Measurements from ENCODE around the gene PCGF2.

The PCGF2 gene

DNA sequence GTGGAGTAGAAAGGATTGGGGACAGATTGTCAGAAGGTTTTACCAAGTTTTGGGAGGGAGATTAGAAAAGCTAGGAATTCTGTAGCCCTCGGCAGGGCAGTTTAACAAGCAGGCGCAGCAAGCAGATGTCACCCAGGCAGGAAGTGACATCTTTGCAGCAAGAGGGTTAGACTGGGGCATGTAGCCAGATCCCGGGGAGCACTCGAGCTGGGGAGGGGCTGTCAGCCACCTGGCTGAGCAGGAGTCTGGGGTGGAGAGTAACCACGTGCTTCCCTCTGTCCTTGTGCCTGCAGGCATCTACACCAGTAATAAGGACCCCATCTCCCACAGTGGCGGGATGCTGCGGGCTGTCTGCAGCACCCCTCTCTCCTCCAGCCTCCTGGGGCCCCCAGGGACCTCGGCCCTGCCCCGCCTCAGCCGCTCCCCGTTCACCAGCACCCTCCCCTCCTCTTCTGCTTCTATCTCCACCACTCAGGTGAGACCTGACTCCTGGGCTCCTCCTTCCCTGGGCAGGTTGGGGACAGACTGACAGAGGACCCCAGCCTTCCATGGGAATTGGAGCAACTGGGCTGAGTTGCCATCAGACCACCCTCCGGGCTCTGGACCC, 30.9 kb downstream of the PCGF2 start:
- no peak for DNase-seq (ENCODE audit: low read depth)

DNA sequence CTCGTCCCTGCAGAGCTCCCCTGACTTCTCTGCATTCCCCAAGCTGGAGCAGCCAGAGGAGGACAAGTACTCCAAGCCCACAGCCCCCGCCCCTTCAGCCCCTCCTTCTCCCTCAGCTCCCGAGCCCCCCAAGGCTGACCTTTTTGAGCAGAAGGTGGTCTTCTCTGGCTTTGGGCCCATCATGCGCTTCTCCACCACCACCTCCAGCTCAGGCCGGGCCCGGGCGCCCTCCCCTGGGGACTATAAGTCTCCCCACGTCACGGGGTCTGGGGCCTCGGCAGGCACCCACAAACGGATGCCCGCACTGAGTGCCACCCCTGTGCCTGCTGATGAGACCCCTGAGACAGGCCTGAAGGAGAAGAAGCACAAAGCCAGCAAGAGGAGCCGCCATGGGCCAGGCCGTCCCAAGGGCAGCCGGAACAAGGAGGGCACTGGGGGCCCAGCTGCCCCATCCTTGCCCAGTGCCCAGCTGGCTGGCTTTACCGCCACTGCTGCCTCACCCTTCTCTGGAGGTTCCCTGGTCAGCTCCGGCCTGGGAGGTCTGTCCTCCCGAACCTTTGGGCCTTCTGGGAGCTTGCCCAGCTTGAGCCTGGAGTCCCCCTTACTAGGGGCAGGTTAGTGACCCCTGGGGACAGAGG, 31.6 kb downstream of the PCGF2 start:
- DNase-seq (ENCODE audit: low read depth): no peak

DNA sequence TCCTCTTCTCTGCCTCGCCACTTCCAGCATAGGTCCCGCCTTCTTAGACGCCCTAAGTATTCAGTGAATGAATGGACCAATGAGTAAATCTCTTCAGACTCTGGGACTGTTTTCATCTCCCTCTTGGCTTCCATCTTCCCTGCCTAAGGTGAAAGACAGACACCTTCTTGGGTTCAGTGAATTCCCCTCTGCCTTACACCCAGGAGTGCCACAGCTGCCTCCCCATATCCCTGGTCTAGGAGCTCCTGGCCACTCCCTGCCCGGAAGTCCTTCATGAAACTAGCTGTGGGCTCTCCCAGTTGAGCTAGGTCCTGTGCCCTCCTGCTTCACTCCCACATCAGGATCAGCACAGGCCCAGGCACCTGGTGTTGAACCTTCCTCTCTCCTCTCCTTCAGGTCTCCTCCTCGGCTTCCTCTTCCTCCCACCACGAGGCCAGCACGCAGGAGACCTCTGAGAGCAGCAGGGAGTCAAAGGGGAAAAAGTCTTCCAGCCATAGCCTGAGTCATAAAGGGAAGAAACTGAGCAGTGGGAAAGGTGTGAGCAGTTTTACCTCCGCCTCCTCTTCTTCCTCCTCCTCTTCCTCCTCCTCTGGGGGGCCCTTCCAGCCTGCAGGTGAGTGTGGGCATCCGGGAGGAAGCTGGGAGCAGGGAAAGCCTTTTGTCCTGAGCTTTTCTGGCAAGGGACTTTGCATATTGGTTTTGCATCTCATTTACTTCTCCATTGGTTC, 32.8 kb downstream of the PCGF2 start:
- no peak for DNase-seq (ENCODE audit: low read depth)

DNA sequence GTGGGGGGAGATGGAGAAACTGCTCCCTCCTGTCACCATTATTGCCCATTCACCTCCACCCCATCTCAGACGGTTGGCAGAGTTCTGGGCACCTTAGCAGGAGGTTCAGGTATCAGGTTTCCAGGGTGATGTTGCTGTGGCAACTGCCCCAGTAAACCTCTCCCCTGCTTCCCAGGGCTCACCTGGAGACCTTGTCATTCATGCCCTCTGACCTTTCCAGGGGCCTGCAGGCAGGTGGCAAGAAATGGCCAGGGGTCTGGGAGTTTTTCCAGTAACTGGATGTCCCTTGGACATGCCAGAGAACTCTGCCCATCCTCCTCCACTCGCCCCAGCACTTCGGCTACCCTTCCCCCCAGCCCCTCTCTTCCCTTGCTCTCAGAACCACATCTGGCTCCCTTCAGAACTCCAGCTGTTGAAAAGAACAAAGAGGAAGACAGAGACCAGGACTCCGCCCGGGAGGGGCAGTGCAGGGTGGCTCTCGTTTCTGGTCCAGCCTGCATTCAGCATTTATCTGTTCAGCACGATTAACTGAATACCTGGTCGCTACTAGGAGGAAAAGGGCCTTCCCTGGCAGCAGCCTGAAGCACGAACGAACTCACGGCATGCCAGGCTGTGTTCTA, 34.6 kb downstream of the PCGF2 start:
- no peak for DNase-seq (ENCODE audit: low read depth)

DNA sequence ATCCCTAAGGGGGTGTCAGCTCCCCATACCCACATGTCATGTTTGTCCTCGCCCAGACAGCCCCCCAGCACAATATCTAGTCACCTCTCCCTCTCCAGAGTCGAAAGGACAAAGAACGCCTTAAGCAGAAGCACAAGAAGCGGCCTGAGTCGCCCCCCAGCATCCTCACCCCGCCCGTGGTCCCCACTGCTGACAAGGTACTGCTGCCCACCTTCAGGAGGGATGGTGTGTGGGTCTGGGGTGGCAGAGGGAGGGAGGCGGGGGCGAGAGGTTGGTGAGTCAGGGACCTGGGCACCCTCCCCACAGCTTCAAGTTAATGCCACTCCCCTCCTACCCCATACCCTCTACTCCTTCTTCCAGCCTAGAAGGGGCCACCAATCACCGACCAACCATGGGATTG, 35.5 kb downstream of the PCGF2 start:
- no peak for DNase-seq (ENCODE audit: low read depth)

DNA sequence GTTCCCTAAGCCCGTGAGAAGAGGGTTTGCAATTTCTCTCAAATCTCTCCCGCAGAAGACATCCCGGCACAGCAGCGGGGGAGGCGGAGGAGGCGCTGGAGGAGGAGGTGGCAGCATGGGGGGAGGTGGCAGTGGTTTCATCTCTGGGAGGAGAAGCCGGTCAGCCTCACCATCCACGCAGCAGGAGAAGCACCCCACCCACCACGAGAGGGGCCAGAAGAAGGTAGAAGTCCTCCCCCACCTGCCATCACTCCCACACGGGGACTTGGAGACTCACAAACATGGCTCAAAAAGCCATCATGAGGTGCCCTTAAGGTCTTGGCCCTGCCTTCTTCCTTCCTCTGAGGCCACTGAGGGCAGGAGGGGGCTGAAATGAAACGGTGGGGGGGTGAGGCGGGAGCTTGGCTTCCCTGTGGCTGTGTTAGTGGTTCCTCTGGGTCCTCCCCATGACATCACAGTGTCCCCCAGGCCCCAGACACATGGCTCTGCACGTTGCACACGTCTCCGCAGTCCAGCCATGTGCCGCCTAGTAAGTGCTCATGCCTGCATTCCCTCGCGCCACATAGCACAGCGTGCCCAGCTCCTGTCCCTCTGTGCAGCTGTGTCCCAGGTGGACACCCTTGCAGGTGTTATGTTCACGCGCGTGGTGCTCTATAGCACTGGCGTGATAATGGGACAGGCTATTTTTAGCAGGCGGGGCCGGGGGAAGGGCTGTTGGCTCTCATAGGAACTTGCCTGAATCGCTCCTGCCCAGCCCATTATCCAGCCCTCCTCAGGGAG, 36.2 kb downstream of the PCGF2 start:
- no peak for DNase-seq (ENCODE audit: low read depth)

DNA sequence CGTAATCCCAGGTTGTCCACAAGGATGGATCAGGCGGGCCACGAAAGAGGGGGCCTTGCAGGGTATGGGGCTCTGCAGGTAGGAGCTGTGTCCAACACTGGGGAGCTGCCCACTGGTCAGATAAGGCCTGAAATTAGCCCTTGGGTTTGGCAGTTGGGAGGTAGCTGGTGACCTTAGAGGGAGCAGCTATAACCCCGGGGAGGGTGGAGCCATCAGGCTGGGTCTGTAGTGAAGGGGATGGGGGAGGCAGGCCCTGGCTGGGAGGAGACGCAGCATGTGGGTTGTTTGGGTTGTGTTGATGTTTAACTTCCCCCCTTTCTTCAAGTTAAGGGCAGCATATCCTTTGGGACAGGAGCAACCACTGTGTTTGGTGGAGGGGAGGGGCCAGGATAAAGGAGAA, 37.2 kb downstream of the PCGF2 start:
- DNase-seq (ENCODE audit: low read depth): no peak

DNA sequence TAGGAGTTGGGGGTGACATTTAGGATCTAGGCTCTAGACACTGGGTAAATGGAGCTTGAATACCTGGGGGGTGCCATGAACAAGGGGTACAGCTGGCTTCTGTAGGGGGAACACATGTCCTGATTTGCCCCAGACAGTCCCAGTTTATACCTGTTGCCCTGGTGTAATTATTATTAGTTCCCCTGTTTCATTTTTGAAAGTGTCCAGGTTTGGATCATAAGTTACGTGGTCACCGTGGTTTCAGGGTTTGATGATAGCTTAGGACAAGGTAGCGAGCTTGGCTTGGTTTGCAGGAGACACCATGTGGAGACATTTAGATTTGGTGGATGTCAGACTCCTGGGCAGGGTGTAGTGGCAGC, 37.6 kb downstream of the PCGF2 start:
- no peak for DNase-seq (ENCODE audit: low read depth)

DNA sequence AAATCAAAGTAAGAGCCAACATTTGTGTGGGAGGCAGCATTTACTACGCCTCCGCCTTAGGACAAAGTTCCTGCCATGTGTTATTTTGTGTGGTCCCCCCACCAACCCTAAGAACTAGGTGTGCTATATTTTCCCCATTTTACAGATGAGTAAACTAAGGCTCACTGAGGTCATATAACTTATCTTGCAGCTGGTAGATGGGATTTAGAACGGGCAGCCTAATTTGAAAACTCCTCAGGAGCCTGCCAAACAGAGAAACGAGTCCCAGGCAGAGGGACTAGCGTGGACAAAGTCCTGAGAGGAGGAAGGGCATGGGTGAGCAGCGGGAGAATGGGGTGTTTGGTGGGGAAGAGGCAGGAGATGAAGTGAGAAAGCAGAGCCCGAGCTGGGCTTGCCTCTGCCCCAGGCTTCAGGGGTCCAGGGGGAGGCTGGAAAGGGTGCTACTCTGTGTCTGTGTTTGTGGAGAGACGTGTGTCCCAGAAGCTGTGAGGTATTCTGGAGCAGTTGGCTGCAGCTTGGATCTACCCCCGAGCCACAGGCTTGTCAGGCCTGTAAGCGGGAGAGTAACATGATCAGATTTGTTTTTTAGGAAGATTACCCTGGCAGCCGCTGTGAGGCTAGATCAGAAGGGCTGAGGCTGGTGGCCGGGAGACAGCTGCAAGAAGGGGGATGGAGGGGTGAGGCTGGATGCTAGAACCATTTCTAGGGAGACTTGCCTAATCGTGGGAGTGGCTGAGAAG, 38.1 kb downstream of the PCGF2 start:
- DNase-seq (ENCODE audit: low read depth): no peak

DNA sequence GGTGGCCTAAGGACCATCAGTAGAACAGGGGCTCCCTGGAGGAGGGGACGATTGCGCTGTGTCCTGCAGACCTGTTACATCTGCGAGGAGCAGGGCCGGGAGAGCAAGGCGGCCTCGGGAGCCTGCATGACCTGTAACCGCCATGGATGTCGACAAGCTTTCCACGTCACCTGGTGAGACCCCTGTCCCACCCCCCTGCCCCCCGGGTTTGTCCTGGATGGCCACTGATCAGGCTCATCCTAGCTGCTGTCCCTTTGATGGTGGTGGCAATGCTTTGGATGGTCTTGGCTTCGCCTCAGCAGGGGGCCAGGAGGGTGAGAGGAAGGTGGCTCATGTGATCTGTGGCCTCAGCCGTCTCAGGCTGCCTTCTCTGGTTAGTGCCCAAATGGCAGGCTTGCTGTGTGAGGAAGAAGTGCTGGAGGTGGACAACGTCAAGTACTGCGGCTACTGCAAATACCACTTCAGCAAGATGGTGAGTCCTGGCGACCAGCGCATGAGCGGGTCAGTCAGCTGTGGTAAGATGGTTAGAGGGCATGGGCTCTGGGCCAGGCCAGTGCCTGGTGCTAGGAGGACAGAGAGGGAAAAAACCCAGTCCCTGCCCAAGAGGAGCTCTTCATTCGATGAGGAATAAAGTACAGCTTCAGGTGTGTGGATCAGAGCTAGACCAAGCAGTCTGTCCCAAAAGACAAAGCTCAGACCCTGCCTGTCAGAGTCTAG, 38.9 kb downstream of the PCGF2 start:
- DNase-seq (ENCODE audit: low read depth): no peak

DNA sequence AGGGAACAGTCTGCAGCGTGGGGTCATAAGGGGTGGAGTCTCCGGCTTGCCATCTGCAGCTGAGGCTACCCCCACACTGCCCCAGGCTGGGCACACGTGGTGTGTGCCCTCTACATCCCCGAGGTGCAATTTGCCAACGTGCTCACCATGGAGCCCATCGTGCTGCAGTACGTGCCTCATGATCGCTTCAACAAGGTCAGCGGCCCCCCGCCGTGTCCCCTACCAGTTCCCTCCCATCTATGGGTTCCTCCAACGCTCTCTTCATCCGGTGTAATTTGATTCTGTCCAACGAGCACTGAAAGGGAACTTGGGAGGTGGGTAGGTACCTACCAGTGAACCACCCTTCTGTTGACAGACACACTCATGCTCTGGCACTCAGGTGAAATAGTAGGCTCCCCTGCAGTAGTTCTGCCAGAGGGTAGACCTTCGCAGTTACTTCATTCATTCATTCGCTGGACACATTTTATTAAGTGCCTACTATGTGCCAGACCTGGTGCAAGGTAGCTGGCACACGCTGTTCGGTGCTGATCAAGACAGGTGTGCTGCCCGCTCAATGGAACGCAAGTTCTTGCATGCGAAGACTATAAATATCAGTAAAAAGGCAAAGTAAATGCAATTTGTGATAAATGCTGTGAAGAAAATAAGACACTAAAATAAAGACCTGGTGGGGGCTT, 40.3 kb downstream of the PCGF2 start:
- no peak for DNase-seq (ENCODE audit: low read depth)

DNA sequence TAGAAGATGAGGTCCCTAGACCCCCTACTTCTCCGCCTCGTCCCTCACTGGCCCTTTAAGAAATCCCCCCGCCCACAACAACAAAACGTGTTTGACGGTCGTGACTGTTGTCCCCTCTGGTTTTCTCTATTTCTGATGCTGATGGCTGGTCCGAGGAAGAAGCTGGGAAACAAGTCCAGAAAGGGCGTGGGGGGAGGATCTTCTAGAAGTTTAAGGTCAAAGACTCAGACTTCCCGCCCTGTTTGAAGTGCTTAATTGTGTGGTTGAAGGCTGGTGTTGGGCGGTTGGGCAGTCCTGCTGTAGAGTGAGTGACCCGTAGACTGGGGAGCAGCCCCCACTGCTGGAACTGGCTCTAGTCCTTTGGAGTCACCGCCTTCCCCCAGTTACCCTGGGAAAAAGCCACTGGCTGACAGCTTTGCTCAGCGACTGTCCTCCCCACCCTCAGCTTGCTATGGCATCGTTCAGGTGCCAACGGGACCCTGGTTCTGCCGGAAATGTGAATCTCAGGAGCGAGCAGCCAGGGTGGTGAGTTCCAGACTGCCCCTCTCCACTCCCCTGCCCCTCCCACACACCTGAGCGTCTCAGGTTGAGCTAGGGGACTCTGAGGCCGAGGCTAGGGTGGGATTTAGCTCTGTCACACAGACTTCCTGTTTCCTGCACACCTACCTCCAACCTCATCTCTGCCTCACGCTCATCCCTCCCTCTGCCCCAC, 41.5 kb downstream of the PCGF2 start:
- no peak for DNase-seq (ENCODE audit: low read depth)

DNA sequence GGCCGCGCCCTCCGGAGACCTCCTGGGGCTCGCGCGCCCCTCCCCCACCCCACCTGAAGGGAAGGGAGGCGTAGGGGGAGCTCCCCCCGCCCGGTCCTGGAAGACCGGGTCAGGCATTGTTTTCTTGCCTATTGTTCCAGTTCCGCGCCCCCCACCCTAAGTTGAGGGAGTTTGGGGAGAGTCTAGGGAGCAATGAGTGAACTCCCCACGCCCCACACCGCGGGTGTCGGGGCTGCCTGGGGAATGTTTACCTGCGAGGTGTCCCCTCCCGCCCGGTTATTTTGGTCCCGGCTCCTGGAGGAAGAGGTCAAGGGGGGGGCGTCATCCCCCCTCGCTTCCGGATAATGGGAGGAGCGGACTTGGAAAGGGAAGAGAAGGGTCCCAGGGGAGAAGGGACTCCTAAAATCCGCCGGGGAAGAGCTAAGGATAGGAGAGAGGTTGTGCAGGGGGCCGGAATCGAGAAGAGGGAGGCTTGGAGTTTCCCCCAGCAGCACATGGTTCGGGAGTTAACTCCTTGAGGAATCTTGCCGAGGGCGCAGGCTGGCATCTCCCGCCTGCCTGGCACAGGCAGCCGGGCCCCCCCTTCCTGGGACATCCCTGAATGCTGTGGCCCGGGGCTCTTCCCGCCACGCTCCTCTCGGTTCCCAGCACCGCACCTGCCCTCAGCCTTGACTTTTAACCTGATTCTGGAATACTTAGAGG, 42.2 kb downstream of the PCGF2 start:
- DNase-seq (ENCODE audit: low read depth): no peak

DNA sequence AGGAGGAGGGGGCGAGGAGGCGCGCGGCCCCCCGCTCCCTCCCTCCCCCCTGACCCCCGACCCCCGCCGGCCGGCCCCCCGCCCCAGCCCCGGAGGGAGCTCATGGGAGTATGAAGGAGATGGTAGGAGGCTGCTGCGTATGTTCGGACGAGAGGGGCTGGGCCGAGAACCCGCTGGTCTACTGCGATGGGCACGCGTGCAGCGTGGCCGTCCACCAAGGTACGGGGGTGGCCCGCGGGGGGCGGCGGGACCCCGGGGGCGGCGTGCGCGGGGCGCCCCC, 42.7 kb downstream of the PCGF2 start:
- DNase-seq (ENCODE audit: low read depth): no peak

DNA sequence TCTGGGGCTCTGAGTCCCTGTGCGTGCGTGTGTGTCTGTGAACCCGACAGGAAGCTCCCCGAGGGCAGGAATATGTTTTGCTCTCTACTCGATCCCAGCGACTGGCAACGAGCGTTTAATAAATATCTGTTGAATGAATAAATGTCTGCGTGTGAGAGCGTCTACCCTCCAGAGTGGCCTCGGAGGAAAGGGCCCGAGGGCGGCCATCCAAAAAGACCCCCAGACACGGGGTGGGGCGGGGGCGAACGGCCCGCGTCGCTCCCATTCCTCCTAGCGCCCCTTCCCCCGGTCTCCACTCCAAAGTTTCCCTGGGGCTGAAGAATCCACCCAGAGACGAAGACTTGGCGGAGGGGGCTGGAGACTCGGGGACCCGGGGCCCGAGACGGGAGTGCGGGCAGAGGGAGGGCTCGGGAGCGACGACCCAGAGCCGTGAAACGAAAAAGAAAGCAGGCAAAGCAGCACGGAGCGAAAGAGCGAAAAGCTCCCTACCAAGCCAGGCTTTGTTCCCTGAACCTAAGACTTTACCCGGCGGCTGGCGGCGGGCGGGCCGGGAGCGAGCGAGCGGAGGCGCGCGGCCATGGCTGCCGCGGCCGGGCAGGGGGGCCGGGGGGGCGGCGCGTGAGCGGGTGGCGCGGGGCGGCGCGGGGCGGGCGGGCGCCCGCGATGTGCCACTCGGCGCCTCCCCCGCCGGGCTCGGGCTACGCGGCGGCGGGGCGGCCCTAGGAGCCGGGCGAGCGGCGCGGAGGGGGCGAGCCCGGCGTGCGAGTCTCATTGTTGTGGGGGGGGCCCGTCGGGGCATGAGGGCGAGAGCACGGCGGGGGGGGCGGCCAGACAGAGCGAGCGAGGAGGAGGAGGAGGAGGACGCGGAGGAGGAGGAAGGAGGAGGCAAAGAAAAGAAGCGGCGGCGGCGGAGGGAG, 43.3 kb downstream of the PCGF2 start, which contains the start of gene MLLT6:
TSS of gene MLLT6 (plus strand) at position 668 of the 917 bp plus-strand sequence. CDS start 360 bp downstream, outside the sequence.
- peak; percentile 75 for DNase-seq (ENCODE audit: low read depth)

DNA sequence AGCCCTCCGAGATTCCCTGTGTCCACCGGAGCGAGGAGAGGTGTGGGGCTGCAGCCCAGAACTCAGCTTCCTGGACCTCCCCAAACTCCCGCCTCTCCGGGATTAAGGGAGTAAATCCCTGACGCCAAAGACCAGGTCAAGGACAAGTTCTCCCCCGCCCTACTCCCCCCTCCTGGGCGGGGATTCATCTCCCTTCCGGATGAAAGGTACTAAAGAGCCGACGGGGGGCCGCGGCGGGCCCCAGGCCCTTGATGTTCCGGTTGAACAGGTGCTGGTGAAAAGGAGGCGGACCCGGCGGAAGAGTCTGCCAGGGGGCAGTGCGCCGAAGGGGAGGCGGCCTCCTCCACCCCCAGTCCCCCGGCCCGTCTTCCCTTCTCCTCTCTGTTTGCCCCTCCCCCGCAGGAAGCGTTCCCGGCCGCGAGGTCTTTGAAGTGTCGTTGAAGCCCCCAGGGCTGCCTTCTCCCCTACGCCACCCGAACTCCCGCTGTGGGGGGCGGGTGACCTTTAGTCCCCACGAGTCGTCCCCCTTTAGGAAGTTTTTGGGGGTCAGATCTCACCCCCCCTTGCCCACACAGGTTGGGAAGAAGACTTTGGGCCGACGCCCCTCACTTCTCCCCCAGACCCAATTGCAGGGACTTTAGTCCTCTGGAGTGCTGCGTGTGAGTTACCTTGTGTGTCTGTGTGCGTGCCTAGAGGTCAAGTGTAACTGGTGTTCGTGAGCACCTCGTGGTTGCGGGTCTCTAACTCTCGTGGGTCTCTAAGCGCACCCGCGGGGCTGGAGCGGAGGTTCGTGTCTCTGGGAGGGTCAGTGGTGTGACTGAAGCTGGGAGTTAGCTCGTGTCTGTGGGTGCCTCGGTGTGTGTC, 44.2 kb downstream of the PCGF2 start:
- DNase-seq (ENCODE audit: low read depth): peak; percentile 56

Measured in amniotic epithelial cell (primary cell).